GM21619 (cell line): ENCODE data around the gene ABCA12.

Experiments
- ATAC-seq: cut with Tn5 transposase; IDR thresholded peaks from one replicate; pipeline ENCODE4 v1.9.1; 2021; ENCODE audit not compliant: unreplicated experiment

Gene ABCA12

DNA sequence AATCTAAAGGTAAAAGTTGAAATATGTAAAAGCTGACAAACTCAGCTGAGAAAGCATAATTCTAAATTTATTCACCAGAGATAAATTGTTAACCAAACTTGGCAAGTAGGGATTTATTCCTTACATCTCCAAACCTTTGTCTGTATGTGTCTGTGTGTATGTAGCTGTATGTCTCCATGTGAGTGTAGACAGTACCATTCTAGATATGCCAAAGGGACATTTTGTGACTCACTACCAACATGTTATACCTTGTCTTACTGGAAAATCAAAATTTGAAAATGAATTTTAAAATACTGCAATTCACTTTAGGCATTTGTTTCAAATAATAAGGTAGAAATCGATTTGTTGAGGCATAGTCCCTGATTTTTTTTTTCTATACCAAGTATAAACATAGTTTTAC, 102.1 kb downstream of the ABCA12 start:
- ATAC-seq = no peak

DNA sequence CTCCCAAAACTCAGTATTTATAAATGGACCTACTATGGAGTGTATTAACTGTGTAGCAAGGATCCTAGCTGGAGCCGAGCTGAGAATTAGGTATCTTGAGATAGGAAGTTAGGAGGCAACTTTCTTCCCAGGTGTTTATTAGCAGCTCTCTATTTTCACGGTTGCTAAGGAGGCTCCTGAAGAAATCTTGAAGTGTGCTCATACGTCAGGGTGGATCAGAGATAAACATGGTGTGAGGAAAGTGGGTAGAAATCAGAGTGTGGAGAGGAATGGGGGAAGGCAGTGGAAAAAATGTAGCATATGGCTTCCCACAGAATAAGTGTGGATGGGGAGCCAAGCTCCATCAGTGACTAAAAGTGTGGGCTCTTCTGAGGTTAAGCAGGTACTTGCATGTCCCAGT, 104.3 kb downstream of the ABCA12 start:
- no peak for ATAC-seq

DNA sequence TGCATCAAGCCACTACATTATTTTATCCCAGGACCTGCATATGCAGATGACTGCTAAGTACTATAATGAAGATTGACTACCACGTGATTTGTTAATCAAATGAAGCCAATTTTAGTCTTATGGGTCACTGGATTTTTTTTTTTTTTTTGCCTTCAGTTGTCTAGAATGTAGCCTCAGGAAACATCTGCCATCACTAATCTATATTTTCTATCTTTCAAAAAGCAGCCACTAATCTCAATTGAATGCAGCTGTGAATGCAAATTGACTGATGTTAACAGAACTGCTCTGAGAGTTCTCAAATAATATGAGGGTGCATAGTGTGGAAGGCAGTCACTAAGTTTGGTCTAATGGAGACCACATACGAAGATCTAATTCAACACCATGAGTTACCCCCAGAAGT, 106.3 kb downstream of the ABCA12 start:
- ATAC-seq = no peak

DNA sequence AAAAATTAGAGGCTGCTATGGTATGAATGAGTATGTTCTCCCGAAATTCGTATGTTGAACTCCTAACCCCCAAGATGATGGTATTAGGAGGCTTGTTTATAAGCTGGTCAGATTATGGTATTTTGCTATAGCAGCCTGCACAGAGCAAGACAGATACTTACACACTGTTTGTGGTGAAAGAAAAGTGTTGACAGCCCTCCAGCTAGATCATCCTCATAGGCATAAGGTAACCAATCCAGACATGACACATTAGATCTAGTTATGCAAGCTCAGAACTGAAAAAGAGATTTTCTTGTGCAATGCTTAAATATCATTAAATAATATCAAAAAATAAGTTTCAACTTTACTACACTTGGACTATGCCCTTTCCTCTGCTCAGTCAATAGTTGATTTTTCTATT, 107.1 kb downstream of the ABCA12 start:
- no peak for ATAC-seq

DNA sequence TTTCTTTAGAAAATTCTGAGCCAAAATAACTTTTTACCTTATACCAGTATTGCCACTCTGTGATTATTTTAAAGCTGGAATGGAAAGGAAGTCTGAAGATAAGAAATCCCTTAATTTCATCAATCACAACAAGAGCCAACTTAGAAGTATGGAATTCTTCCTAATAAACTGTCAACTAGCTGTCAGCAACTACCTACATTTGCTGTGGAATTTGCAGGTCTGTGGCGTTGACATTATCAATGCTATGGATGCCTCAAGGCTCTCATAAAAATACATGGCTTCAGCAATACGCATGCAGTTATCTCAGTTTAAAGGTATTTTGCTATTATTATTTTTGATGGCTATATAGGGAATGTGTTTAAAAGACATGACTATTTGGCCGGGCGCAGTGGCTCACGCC, 108.5 kb downstream of the ABCA12 start:
- ATAC-seq = no peak

DNA sequence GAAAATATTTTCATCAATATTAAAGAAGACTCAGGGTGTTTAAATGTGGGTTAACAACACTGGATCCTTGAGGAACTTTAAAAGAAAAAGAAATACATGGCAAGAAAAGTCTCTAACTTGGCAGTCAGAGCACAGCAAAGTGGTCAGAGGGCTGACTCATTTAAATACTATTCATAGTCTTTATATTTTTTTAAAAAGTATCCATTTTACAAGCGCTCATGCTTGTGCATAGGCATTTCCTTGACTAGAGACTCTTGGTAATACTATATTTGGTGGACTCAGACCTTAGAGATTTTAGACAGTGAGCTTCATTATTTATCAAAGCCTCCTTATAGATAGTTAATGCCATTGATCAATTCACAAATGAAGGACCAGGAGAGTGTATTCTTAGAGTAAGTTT, 110.2 kb downstream of the ABCA12 start:
- ATAC-seq = no peak

DNA sequence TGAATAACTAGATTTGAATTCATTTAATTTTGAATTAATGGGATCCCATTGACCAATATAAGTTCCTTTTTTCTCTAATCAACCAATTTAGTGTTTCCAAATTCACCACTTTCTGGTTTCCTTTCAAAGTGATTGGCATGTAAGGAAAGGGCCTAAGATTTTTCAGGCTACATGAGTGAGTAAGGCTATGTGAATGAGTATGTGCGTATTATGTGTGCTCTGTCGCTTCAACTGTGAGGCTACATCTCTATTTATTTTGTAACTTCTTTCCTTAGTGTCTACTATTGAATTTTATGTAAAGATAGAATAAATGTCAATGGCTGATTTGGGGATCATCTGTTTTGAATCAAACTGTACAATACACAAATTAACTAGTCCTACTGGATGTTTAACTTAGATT, 110.6 kb downstream of the ABCA12 start:
- no peak for ATAC-seq

DNA sequence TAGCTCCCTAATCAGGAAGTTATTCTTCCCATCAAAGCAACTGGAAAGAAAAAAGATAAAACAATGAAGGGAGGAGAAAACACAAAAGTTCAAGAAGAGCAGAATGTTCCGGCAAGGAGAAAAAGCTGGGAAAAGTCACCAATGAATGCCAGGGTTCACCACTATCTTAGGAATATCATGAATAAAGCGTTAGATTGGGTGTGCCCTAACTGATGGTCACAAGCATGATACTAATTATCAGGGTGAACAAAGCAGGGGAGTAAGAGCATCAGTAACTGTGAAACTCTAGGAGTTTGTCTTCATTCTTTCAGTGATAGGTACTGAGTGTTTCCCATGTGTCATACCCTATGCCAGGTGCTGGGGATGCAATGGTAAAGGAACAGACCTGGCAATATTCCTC, 115.5 kb downstream of the ABCA12 start:
- ATAC-seq = no peak

DNA sequence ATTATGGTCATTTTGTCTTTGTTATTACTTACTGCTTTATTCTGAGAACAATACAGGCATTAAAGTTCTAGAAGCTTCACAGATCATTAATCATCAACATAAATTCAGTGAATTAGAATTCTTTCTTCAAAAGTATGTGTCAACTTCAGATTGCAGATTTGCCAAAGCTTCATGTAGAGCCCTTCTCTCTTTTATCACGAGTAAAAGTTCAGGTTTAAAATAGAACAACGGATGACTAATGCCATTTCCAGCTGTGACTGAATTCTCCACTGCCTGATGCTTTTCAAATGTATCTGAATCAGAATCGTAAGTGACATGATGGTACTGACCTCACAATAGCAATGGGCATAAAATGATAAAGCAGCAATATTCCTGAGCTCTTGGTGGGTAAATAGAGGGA, 116.0 kb downstream of the ABCA12 start:
- ATAC-seq = no peak

DNA sequence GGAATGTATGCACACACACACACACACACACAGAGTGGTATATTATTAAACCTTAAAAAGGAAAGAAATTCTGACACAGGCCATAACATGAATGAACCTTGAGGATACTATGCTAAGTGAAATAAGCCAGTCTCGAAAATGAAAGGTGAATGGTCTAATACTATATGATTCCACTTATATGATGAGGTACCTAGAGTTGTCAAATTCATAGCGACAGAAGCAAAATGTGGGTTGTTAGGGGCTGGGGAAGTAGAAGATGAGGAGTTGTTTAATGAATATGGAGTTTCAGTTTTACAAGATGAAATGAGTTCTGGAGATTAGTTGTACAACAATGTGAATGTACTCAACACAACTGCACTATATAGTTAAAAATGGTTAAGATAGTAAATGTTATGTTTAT, 118.1 kb downstream of the ABCA12 start:
- ATAC-seq = no peak

DNA sequence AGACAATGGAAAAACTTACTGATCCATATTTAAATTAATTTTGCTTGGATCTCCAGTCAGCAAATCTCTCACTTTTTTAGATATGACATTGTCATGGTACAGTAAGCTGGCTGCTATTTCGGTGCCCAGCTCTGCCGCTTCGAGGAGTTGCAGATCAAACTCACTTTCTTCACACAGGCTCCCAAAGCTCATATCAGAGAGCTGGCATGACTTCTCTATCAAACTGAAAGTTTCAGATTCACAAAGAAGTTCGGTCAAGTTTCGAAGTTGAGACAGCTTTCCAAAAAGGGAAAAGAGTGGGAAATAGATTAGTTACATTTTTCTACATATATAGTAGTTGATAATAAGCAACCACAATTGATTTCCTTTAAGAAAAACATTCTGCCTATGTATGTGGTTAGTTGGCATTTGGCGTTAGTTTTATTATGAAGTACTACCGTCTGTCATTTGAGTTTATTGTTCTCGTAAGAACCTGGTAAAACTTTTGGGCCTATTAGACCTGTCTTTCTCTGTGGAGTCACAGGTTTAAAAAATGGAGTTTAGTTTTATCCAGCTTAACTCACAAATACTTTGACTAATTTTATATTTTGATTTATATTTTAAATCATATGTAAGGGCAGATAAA, 118.8 kb downstream of the ABCA12 start:
- peak; percentile 55 for ATAC-seq

DNA sequence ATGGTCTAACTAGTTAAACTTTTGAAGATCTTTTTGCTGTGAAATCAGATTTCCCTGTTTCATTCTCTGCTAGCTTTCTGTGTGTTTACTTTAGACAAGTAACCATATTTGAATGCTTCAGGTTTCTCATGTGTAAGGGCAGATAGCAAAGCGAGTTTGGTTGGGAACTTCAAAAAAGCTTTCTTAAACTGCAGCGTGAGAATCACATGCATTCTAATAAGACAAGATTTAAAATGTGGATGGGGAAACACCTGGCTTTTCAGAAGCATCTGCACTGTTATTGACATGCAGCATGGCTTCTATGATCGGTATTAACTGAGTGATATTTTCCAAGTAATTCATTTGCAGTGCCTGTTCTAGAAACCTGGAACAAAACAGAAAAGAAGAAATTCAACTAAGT, 119.3 kb downstream of the ABCA12 start:
- peak; percentile 40 for ATAC-seq

DNA sequence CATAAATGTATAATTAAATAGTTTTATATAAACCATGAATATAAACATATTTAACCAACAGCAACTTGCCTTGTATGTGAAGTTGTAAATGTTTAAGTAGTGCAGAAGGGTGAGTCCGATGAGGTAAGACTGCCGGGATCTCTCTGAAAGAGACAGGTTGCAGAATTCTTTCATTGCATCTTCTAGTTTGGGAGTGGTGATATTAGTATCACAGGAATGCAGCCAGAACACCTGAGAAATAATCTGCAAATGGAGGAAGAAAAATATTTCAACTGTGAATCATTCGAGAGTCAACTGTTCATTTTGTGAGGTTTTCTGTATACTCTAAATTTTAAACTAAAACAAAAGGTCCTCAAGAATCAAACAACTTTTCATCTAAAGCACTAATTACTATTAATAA, 123.0 kb downstream of the ABCA12 start:
- no peak for ATAC-seq

DNA sequence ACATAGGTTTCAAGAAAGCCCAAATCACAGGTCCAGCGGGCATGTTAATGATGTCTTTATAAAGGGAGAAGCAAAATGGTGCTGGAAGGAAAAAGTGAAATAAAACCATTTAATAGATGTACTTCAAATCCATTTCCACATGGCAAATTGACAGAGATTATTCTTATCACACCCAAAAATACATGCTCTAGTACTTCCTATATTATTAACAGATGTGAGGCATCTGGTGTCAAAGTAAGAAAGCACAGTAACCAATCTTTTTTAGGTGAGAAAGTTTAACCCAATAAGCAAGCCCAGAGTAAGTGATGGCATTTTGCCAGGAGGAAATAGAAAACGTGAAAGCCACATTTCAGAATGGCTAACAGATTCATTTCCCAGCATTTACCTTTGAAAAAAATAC, 128.0 kb downstream of the ABCA12 start:
- ATAC-seq = no peak

DNA sequence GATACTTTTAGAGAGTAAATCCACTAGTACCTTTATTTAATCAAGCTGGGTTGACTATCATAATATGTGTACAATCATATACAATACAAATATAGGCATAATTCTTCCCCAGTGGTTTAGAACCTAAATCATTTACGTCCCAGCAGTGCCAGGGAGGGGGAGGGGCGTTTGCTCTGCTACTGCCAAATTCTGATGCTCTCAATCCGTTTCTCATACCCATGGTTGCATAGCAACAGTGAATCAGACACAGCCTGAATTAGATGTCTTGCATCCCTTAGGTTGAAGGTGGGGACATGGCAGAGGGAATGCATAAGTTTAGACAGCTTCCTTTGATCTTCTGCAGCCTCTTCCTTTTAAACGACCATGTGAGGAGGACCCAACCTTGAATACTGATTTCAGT, 135.4 kb downstream of the ABCA12 start:
- ATAC-seq = no peak

DNA sequence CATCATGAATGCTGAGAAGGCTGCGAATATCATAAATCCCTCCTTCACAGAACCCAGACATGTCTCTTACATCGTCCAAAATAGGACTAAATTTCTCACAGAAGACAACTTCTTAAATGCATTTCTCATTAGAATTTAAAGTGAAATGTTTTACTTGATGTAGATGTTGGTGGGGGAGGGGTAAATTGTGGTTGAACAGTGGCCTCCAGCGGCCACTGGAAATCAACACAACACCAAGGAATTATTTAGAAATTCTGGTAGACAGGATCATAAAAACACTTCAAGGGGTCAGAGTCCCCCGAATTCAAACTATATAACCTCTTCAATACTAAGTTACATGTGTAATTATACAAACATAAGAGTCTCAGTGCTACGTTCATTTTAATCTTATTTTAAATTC, 135.9 kb downstream of the ABCA12 start:
- ATAC-seq = peak; percentile 59

DNA sequence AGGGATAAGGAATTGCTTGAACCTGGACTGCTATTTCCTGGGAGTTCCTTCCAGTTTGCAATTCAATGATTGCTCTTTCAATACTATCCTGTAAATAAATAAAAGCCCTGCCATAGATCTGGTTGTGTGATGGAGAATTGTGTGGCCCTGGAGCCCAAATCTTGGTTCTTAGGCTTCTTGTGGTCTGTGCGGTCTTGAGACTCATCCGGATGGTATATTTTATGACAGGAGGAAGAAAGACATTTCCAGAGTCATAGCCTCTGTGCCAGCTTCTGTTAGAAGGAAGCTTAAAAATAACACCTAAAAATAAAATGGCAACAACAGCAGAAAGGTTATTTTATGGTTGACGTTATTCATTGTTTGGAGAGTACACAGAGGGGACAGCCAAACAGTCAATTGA, 137.7 kb downstream of the ABCA12 start:
- no peak for ATAC-seq

DNA sequence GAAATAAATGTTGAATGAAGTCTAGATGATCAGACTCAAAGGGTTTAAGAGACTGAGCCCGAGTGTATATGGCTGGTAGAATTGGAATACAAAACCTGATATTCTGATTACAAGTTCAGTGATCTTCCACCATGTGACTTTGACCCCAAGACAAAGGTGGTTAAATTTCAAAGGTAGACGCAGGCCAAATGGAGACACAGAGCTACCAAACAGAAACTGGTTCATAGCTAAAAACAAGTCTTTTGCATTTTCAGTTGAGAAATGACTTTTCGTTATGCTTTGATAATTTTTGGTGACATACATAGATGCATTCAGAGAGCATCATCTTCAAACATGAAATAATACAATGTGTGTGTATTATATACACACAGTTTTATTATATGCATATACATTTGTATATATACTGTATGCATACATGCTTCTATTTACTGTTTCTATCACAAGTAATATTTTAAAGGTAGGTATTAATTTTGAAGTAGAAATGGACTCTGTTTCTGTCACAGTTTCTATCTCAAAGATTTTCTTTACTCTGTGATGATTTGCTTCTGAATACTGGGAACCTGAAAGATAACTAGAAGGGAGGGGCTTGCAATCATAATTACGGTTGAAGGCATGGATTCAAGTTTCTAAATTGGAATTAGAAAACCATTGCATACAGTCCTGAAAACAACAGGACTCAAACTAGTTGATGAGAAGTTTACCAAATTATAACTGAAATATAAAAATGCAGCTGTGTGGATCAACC, 142.3 kb downstream of the ABCA12 start:
- ATAC-seq = peak; percentile 93

DNA sequence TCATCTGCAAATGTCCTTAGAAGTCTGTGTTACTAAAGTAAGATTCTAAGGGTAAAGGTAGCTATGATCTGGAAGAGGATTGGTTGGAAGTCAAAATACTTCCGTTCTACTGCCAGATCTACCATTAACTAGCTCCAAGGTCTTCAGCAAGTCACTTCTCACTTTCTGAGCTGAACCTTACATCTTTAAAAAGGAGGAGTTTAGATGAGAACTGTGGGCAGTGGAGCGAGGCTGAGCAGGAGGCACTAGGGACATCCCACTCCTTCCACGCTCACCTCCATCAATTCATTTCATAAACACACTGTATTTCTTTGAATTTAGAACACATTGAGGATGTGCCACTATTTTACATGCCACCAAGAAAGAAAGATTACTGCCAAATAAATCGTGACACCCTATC, 143.0 kb downstream of the ABCA12 start:
- ATAC-seq = peak; percentile 30

DNA sequence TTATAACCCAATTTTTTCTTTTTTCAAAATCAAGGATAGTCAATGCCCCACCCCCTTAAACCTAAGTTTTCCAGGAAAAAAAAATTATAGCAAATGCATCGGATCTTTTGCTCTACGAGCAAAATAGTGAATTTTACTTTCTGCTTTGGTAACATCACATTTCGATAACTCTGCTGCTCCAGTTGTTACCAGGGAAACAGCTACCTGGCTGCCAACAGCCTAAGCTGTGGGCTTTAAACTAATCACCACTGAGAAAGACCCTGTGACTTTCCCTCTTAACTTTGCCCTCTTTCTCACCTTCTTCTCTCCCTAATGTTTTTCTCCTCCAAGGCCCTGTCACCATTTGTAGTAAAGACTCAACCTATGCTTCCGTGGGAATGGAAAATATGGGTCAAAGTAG, 145.5 kb downstream of the ABCA12 start:
- ATAC-seq = no peak

DNA sequence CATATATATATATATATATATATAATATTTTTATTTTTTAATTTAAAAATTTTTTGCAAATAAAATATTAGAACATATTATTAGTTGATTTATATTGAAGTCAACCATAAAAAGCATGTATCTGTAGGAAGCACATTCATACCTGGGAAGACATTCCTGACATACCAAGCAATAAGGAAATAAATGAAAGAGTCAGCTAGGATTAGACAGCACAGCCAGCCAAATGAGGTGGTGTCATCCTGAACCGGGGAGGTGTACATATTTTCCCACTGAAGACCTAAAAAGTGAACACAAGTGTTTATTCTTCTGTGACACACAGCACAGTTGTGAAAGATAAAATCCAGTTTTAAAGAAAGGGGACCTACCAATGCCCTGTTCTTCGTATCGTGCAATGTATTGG, 149.2 kb downstream of the ABCA12 start:
- no peak for ATAC-seq

DNA sequence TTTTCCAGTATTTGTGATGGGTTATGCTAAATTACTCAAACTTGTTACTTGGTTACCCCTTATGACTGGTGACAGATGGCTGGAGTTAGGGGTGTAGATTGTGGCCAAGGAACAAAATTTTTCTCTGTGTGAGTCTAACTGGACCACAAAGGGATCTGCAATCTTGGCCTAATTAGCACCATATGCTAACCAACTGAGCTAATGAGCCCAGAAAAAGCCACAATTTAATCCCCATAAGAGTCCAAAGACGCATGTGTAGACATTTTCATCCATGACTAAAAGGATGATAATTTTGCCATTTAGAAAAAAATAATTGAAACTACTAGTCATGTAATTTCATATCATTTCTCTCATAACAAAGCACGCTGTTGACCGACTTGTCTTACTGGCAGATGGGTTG, 151.2 kb downstream of the ABCA12 start:
- ATAC-seq = no peak

DNA sequence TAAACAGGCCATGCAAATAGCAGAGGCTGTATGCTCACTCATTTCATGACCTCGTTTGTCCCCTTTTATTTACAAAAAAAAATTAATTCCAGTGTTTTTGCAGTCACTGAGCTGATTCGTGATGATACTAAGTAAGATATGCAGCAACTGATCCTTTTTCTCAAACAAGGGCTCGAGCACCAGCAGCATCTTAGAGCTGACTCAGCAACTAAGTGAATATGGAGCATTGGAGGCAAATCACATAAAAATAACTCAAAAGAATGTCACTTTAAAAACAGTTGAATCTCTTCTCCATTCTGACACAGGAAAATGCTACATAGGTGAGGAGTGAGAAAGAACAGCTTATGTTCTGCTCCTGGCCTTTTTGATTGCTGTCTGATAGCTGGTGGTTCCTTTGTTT, 152.8 kb downstream of the ABCA12 start:
- no peak for ATAC-seq
